ENCODE results near the gene MYO1E.

DNA sequence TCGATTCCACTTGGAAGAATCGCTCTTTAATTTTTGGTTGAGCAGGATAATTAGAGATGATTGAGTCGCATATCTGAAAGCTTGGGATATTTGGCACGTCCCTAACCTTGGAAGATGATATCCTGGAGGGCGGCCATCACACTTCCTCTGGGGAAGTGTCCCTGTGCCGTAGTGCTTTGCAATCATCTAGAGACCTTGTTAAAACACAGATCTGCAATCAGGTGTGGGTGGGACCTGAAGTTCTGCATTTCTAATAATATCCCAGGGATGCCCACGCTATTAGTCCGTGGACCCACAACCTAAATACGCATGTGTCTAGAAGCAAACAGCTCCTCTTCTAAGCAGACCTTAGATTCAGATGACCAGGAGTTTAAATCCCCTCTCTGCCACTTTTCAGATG is 20.5 kb downstream of the MYO1E start:
- TF ChIP-seq, protein P1, sequence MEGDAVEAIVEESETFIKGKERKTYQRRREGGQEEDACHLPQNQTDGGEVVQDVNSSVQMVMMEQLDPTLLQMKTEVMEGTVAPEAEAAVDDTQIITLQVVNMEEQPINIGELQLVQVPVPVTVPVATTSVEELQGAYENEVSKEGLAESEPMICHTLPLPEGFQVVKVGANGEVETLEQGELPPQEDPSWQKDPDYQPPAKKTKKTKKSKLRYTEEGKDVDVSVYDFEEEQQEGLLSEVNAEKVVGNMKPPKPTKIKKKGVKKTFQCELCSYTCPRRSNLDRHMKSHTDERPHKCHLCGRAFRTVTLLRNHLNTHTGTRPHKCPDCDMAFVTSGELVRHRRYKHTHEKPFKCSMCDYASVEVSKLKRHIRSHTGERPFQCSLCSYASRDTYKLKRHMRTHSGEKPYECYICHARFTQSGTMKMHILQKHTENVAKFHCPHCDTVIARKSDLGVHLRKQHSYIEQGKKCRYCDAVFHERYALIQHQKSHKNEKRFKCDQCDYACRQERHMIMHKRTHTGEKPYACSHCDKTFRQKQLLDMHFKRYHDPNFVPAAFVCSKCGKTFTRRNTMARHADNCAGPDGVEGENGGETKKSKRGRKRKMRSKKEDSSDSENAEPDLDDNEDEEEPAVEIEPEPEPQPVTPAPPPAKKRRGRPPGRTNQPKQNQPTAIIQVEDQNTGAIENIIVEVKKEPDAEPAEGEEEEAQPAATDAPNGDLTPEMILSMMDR (IDR thresholded peaks at IDR 0.05), result no peak
- no peak for TF ChIP-seq ZNF671 (CRISPR knock-in tag; IDR thresholded peaks at IDR 0.05)
- no peak for TF ChIP-seq ZNF138 (CRISPR knock-in tag; conservative IDR thresholded peaks at IDR 0.05)
- TF ChIP-seq, protein P2, sequence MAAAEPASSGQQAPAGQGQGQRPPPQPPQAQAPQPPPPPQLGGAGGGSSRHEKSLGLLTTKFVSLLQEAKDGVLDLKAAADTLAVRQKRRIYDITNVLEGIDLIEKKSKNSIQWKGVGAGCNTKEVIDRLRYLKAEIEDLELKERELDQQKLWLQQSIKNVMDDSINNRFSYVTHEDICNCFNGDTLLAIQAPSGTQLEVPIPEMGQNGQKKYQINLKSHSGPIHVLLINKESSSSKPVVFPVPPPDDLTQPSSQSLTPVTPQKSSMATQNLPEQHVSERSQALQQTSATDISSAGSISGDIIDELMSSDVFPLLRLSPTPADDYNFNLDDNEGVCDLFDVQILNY (CRISPR knock-in tag; IDR thresholded peaks at IDR 0.05), result no peak
